Stimulated activated CD4-positive, alpha-beta T cell treated with anti-CD3 and anti-CD28 coated beads, Interleukin-12 subunit alpha, Interleukin-12 subunit beta, amount 100 ng/mL, for 48 hours (primary cell): ENCODE data around the gene SMAD2.
A peak's percentile ranks its signal among the peaks of the same experiment; 100 is the strongest.
"Not testable (repeated sequence)": the region's sequence is repeated elsewhere in the genome, so short reads cannot be mapped to it uniquely, and the experiment has no call there.

Source experiments
- DNase-seq, 3 donors: peaks; one replicate each; pipeline ENCODE4 v3.0.0-alpha.2; 2020; ENCODE audit warnings: low read depth in 2 of 3, low spot score in 1 of 3

Gene SMAD2

DNA sequence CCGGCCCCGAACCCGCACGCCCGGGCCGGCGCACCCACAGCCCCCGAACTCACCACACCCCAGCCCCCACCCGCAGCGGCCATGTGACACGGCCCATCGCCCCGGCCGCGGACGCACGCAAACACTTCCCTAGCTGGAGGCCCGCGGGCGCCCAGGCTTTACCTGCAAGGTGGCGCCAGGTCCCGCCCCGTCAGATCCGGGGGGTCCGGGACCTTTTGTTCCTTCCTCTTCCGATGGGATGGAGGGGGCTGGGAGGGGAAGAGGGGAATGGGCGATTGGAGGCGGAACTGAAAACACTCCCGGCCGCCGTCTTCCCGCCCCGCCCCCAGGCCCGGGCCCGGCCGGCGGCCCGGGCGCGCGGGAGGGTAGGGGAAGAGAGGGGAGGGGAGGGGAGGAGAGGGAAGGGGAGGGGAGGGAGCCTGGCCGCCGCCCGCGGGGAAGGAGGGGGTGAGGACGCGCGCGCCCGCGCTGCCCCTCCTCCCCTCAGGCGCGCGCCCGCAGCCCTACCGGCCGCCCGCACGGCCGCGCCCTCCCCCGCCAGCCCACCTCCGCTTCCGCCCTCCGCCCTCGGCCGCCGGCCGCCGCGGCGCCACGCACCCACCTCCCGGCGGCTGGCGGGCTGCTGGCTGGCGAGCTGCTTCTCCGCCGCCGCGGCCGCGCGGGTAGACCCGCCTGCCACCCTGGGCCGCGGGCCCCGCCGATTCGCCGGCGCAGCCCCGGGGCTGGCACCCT, at the start of gene SMAD2:
TSS of gene SMAD2 (minus strand) at position 461 of the 732 bp plus-strand sequence. CDS start 33,903 bp downstream, outside the sequence.
- peak; percentile 54 to 80 (median 62) for DNase-seq

- DNase-seq: no peak
These were observed 49.2 kb upstream of the SMAD2 start for GRCh38 chr18:47979611-47980200.

DNA sequence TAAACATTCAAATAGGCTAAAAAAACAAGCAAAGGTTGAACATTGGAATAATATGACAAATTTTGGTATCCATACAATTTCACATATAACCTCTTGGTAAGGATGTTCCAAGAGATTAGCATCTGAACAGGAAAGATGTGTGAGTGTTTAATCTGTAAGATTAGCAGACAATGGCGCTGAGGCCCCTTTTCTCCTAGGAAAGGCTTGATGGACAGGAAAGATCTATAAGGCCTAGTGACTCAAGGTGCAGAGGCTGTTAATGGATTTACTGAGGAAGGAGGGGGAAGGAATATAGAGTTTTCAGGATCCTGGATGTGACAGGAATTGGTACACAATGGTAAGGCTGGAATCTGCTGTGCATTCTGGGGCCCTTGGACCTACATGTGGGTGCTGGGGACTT, 48.1 kb upstream of the SMAD2 start:
- DNase-seq: no peak

DNA sequence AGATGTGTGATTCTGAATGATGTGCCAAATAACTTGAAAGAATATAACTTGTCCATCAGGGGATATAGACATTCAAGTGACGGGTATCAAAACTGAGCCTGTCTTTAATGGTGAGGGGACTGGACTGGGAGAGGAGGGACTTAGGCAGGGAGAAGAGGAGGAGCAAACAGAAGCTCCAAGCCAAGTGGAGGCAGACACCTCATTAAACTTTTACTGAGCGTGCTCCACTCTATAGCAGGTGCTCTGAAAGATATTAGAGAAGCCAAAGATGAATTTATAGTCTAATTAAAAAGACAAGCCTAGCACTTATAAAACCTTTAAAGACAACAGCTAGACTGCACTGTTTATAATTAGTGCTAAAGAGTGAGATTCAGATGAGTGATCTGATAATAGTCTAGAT, 47.7 kb upstream of the SMAD2 start:
- no peak for DNase-seq

DNA sequence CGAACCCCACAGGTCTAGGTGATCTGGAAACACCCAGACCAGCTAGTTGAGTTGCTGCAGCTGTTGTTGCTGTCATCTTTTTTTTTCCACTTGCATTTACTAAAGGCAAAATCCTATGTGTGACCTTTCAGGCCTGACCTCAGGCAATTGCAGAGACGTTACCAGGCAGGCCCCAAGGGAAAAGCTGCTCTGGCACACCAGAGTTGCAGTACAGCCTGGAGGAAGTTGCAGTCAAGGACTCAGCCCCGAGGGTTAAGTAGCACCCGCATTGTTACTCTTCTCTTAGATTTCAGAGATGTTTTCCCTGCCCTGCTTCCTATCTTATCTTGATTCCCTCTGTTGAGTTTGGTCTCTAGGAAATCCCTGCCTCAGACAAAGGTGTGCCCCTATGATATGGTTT, 45.2 kb upstream of the SMAD2 start:
- no peak for DNase-seq

GRCh38 chr18:47975105-47975504, 44.6 kb upstream of the SMAD2 start:
- DNase-seq: no peak

DNA sequence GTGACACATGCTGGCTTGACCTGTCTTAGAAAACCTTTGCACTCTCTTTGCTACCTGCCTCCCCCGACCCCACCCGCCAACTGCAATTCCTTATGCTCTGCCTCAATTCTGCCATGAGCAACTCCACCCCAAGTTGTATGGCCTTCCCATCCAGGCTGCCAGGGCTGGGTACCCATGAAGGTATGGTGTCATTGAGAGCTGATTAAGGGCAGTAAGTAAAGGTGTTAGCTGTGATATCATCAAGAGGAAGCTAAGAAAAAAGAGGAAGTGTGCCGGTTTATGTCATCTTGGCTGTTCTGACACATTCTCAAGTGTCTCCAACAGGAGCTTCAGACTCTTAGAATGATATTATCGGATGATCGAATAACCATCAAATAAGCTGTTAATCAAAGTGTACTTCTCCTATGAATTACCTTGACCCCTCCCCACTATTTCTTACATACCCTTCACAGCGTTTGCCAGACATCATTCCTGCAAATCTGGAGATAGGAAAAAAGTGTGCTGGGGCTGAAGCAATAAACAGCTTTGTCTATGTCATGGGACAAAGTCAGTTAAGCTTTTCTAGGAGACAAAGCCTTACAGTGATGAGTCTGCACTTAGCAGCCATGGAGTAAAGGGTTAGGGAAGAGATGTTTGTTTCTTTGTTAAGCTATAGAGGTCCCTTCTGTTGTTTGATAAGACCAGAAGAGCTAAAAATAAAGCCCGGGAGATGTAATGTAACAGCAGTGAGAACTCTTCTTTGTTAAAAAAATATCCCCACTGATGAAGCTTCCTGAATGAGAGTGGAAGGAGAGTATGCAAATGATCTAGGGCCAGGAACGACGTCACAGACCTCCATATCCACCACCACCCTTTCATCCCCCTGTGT, 40.4 kb upstream of the SMAD2 start:
- DNase-seq: no peak

DNA sequence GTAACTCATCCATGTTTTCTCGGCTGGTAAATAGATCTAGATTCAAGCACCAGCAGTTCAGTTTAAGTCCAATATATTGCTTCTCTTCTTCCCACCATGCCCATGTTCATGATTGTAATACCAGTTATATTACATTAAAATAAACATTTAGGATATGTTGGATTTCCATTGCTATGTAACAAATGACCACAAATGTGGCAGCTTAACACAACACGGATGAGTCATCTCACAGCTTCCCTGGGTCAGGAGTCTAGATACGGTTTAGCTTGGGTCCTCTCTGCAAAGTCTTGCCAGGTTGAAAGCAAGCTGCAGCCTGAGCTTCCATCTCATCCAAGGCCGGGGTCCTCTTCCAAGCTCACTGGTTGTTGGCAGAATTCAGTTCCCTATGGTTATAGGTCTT, 39.4 kb upstream of the SMAD2 start:
- DNase-seq: no peak

GRCh38 chr18:47968721-47969120, 38.3 kb upstream of the SMAD2 start:
- DNase-seq: no peak

DNA sequence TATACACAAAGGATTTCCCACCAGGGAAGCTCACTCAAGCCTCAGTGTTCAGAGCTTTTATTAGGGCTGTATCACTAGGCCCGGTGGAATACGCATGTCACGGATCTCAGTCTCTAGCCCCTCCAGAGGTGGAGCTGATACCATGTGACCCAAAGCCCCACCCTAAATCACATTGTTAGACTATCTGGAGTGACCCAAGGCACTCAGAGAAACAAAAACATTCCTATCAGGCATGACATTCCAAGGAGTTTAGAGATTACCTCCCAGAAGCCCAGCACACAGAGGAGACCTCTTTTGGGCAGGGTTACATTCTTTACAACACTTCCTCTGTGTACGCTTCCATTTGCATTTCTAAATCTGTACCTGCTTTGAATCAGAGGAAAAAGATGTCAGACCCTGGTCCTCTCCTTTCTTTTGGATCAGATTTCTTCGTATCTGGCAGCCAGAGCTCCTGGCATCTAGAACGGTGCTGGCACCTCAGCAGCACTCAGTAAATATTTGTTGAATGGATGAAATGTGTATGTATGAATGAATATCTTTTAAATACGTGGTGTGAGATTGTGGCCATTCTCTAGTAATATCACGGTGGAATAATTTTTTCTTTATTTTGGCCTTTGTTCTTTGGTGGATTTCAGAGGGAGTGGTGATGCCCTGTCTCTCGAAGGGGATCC, 37.7 kb upstream of the SMAD2 start:
- DNase-seq: no peak

DNA sequence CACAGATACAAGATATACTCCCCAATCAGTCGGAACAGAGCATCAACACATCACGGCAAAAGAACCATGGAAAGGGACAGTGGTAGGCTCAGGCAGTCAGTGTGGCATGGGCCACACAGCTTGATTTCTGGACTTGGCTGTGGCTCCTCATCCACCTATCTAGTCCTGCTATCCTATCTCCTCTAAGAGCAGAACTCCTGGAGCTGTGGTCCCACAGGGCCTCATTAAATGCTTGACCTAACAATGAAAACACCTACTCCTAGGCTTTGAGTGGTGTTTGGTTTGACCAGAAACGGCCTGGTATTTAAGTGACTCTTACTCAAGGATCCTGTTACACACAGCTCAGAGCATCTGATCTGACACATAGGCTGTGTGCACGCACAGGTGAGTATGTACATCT, 33.6 kb upstream of the SMAD2 start:
- no peak for DNase-seq

GRCh38 chr18:47961003-47961402, 30.5 kb upstream of the SMAD2 start:
- DNase-seq: not testable (repeated sequence)

DNA sequence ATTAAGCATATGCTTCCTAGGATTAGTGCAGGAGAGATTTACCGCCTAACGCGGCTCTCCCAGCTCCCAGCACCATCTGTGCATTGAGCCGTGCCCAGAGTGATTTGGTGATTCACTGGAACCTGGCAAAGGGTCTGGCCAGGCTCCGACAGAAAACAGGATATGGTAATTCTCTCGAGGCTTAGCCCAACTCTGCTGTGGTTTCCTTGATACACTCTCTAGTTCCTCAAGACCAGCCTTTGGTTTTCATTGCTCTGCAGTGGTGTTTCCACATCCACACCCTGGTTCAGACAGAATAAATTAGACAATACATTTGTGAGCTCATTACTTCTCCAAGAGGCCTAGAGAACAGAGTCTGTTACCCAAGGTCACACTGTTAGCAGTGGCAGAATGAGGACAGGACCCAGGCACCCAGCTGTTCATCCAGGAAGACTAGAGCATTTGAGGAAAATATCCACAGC, 23.0 kb upstream of the SMAD2 start:
- DNase-seq: peak in 1 of 3 donors; percentile 12

GRCh38 chr18:47950511-47950910, 20.1 kb upstream of the SMAD2 start:
- no peak for DNase-seq

- no peak for DNase-seq
These were observed 18.7 kb upstream of the SMAD2 start for GRCh38 chr18:47949202-47949601.

DNA sequence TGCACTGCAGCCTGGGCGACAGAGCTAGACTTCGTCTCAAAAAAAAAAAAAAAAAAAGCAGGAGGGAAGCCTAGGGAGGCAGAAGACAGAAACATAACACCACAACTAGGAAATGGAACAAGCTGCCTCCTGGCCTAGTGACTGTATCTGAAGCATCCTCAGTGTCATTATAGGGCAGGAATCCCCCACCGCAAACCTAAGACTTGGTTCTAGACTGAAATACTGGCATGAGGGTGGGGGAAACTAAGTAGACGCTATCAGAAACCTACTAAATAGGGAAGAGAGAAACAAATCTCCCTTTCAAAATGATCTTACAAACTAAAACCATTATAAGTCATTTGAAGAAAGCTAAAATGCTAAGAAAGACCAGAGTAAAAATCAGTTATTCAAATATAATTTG, 16.4 kb upstream of the SMAD2 start:
- DNase-seq: no peak

GRCh38 chr18:47944972-47945852, 14.8 kb upstream of the SMAD2 start:
- DNase-seq: no peak

DNA sequence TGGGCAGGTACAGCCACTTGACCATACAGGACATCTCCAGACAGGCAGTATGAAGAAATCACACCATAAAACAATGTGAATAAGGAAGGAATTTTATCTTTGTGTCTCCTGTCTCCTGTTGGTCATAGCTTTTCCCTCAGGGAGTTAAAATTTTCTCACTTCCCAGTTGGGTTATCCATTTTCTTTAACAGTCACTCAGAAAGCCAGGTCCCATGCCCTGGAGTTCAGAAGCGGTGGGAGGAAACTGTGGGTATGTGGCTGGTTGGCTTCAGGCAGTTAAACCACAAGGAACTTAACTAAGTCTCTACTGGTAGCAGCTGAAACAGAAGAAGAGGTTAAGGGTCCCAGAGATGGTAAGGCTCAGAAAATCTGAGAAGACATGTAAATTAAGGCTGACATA, 6.5 kb upstream of the SMAD2 start:
- DNase-seq: no peak

DNA sequence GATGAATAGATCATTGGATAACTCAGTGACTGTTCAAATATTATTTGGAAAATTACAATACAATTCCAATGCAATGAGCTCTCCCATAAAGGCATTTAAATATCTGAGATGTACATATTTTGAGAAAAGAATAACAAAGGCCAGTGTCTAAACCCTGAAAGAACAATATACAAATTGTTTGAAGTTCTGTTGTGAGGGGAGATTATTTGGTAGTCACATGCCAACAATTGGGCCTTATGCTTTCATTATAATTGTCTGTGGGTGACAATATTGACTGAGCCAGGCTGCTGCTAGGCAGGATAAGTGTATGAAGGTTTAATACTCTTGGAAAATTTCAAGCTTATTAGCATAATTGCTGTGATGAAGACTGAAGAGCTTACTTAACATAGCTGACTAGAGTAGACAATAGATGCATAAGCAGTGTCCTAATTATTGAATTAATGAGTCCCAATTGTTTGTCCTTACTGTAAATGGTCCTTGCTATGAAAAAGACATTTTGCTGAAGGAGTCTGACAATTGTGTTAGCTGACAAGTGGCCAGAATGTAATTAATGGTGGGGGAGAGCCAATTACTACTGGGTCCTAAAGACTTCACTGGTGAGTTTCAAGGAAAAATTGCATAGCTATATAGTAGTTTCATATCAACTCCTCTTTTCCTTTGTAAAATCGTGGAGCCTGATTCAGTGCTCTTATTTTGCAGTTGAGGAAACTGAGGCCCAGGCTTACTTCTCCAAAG, 5.0 kb upstream of the SMAD2 start:
- DNase-seq: no peak

- no peak for DNase-seq
These were observed 2.1 kb upstream of the SMAD2 start for GRCh38 chr18:47932603-47933002.
